RWPE2 (cell line): ENCODE results near the gene LRRC47.

ENCODE experiments used
- ATAC-seq: fragments of 200-7000 bp; cut with Tn5 transposase; 3 replicates; pipeline ENCODE4 v1.9.1; 2021; ENCODE audit warnings: low read depth
- DNase-seq: peaks from one replicate; pipeline ENCODE4 v3.0.0-alpha.2; 2020; ENCODE audit warnings: low spot score
- H3K27ac ChIP-seq: fragments of 450-650 bp; 2 replicates; pipeline ENCODE4 v1.5.1; 2017; ENCODE audit warnings: mild to moderate bottlenecking; ENCODE audit not compliant: poor library complexity, severe bottlenecking
- H3K27me3 ChIP-seq: fragments of 250-450 bp; sonication (Bioruptor Pico); 2 replicates; pipeline ENCODE4 v1.5.1; 2021; ENCODE audit warnings: mild to moderate bottlenecking, moderate library complexity; ENCODE audit not compliant: insufficient read depth, poor library complexity, severe bottlenecking
- H3K36me3 ChIP-seq: fragments of 250-450 bp; sonication (Bioruptor Pico); 2 replicates; pipeline ENCODE4 v1.5.1; 2020; ENCODE audit warnings: low read depth, mild to moderate bottlenecking, moderate library complexity
- H3K4me1 ChIP-seq: fragments of 250-450 bp; sonication (Bioruptor Pico); 2 replicates; pipeline ENCODE4 v1.5.1; 2021; ENCODE audit warnings: mild to moderate bottlenecking, moderate library complexity; ENCODE audit not compliant: insufficient read depth, poor library complexity, severe bottlenecking
- H3K4me3 ChIP-seq: fragments of 250-450 bp; sonication (Bioruptor Pico); 2 replicates; pipeline ENCODE4 v1.5.1; 2021; ENCODE audit warnings: mild to moderate bottlenecking, moderate library complexity; ENCODE audit not compliant: severe bottlenecking
- H3K9me3 ChIP-seq: fragments of 250-450 bp; sonication (Bioruptor Pico); 2 replicates; pipeline ENCODE4 v1.5.1; 2021; ENCODE audit warnings: mild to moderate bottlenecking, moderate library complexity; ENCODE audit not compliant: severe bottlenecking
- CTCF ChIP-seq: fragments of 450-650 bp; IDR thresholded peaks from one replicate; pipeline ENCODE4 v1.5.1; 2017; ENCODE audit warnings: mild to moderate bottlenecking, moderate library complexity; ENCODE audit not compliant: poor library complexity, severe bottlenecking

Gene LRRC47

DNA sequence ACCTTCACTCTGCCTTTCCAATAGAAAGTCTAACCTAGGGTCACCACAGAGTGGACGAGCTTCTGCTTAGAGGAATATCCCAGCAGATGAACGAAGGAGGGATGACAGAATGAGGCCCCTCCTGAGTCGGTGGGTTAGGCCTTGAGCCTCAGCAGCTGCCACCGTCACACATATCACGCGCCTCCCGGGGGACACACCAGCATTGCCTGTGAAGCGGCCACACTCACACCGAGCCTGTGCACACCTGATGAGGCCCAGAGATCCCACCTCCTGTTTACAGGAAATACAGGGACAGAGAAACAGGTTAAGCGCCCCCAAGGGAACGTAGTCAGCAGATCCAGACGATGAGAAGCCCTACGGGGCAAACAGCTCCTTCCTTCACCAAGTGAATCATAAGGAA is 25.1 kb upstream of the LRRC47 start:
- Histone ChIP-seq H3K27ac (no peak overlapping the region), H3K36me3 (peaks cover 18% of the 10 kb centered on the region; the same call in 1 of the 2 replicates), H3K9me3 (no peaks in the 10 kb centered on the region), H3K27me3 (no peaks in the 10 kb centered on the region), H3K4me1 (no peaks in the 10 kb centered on the region), H3K4me3 (no peak overlapping the region)
- no peak for TF ChIP-seq CTCF
- no peak for ATAC-seq
- no peak for DNase-seq

GRCh38 chr1:3821004-3821403 is 24.7 kb upstream of the LRRC47 start:
- no peak for DNase-seq

DNA sequence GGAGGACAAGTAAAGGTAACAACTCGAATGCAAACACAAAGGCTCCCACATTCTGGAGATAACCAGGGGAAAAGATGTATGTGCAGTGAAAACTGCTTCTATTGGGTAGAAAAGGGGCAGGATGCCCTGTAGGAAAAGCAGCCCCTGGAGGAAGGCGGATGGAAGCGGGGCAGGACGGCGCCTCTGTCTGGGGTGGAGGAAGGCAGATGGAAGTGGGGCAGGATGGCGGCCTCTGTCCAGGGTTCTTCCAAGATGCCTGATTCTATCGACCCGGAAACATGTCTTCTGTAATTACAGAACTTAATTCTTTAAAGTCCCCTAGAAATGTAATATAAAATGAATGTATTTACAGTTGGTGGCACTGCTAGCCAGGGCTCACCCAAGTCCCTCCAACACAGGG is 24.0 kb upstream of the LRRC47 start:
- Histone ChIP-seq H3K36me3 (peaks cover 10% of the 10 kb centered on the region; the same call in 1 of the 2 replicates), H3K27ac (no peak overlapping the region), H3K4me1 (no peaks in the 10 kb centered on the region), H3K9me3 (no peaks in the 10 kb centered on the region), H3K27me3 (no peaks in the 10 kb centered on the region), H3K4me3 (no peak overlapping the region)
- DNase-seq (no peak), ATAC-seq (no peak)
- no peak for TF ChIP-seq CTCF

More at GRCh38 chr1:3821004-3821403, 24.7 kb upstream of the LRRC47 start:
- no peak for TF ChIP-seq CTCF
- Histone ChIP-seq H3K36me3 (peaks cover 14% of the 10 kb centered on the region; the same call in 1 of the 2 replicates), H3K9me3 (no peaks in the 10 kb centered on the region), H3K4me1 (no peaks in the 10 kb centered on the region), H3K27me3 (no peaks in the 10 kb centered on the region), H3K4me3 (no peak overlapping the region), H3K27ac (no peak overlapping the region)
- ATAC-seq, result no peak

- no peak overlapping the region for H3K4me3 ChIP-seq
- 0 out of 3 replicates have a peak, but pooled peaks have one; percentile 18 for ATAC-seq
- DNase-seq, result no peak
- no peaks in the 10 kb centered on the region for H3K9me3 ChIP-seq
- H3K27ac ChIP-seq, result no peak overlapping the region
- H3K36me3 ChIP-seq, result peaks cover 8% of the 10 kb centered on the region; the same call in 1 of the 2 replicates
- H3K27me3 ChIP-seq, result no peaks in the 10 kb centered on the region
- no peaks in the 10 kb centered on the region for H3K4me1 ChIP-seq
- no peak for TF ChIP-seq CTCF
Measured at GRCh38 chr1:3819771-3820200, 23.5 kb upstream of the LRRC47 start.

GRCh38 chr1:3817821-3818597 is 21.7 kb upstream of the LRRC47 start:
- DNase-seq (no peak), ATAC-seq (no peak)
- no peak for TF ChIP-seq CTCF
- H3K27ac ChIP-seq, result no peak overlapping the region
- H3K27me3 ChIP-seq, result no peaks in the 10 kb centered on the region
- H3K9me3 ChIP-seq, result no peaks in the 10 kb centered on the region
- no peaks in the 10 kb centered on the region for H3K4me1 ChIP-seq
- no peak overlapping the region for H3K4me3 ChIP-seq
- peaks cover 2% of the 10 kb centered on the region; the same call in 1 of the 2 replicates for H3K36me3 ChIP-seq
